HEK293T (cell line): ENCODE data around the gene SLITRK6.

Source experiments
- CTCF ChIA-PET: fragments of 350-600 bp; formaldehyde crosslinking; extraction: SDS; loops from one replicate; lab custom pipeline; 2021; ENCODE audit warnings: antibody characterized with exemption, inconsistent platforms; lab: Yijun Ruan, JAX
- POLR2A ChIA-PET: fragments of 350-600 bp; formaldehyde crosslinking; extraction: SDS; loops from one replicate; lab custom pipeline; 2020; ENCODE audit warnings: antibody characterized with exemption, inconsistent platforms; lab: Yijun Ruan, JAX
- DNase-seq: peaks from one replicate; pipeline ENCODE4 v3.0.0; 2012; ENCODE audit warnings: mixed read lengths; ENCODE audit errors: extremely low spot score
- ARNT ChIP-seq: fragments of 450-650 bp; IDR thresholded peaks from 2 replicates; pipeline ENCODE4 v1.6.1; 2017; ENCODE audit warnings: mild to moderate bottlenecking
- BHLHE40 ChIP-seq: fragments of 450-650 bp; IDR thresholded peaks from 2 replicates; pipeline ENCODE4 v1.6.1; 2016; ENCODE audit warnings: mild to moderate bottlenecking, moderate library complexity, borderline replicate concordance
- CTBP1 ChIP-seq: fragments of 450-650 bp; IDR thresholded peaks from 2 replicates; pipeline ENCODE4 v1.6.1; 2016; ENCODE audit warnings: borderline replicate concordance
- ELF4 ChIP-seq: fragments of 450-650 bp; IDR thresholded peaks from 2 replicates; pipeline ENCODE4 v1.6.1; 2017; ENCODE audit warnings: antibody characterized with exemption
- FOXA1 ChIP-seq: fragments of 450-650 bp; IDR thresholded peaks from 2 replicates; pipeline ENCODE4 v1.6.1; 2016; ENCODE audit warnings: mild to moderate bottlenecking
- FOXK2 ChIP-seq: fragments of 450-650 bp; IDR thresholded peaks from 2 replicates; pipeline ENCODE4 v1.6.1; 2016; ENCODE audit warnings: mild to moderate bottlenecking
- FOXM1 ChIP-seq: fragments of 450-650 bp; IDR thresholded peaks from 2 replicates; pipeline ENCODE4 v1.6.1; 2017; ENCODE audit warnings: mild to moderate bottlenecking, borderline replicate concordance
- HDGF ChIP-seq: fragments of 450-650 bp; IDR thresholded peaks from 2 replicates; pipeline ENCODE4 v1.6.1; 2017; ENCODE audit warnings: antibody characterized with exemption, borderline replicate concordance
- L3MBTL2 ChIP-seq: fragments of 450-650 bp; conservative IDR thresholded peaks from 2 replicates; pipeline ENCODE4 v1.6.1; 2016; ENCODE audit warnings: mild to moderate bottlenecking
- LEF1 ChIP-seq: fragments of 450-650 bp; IDR thresholded peaks from 2 replicates; pipeline ENCODE4 v1.6.1; 2017; ENCODE audit warnings: mild to moderate bottlenecking, borderline replicate concordance
- NFRKB ChIP-seq: fragments of 450-650 bp; IDR thresholded peaks from 2 replicates; pipeline ENCODE4 v1.6.1; 2016; ENCODE audit warnings: mild to moderate bottlenecking, moderate library complexity
- PKNOX1 ChIP-seq: fragments of 450-650 bp; IDR thresholded peaks from 2 replicates; pipeline ENCODE4 v1.6.1; 2016
- SP1 ChIP-seq: fragments of 450-650 bp; IDR thresholded peaks from 2 replicates; pipeline ENCODE4 v1.6.1; 2017
- SUZ12 ChIP-seq: fragments of 450-650 bp; IDR thresholded peaks from 2 replicates; pipeline ENCODE4 v1.6.1; 2016; ENCODE audit warnings: mild to moderate bottlenecking
- TARDBP ChIP-seq: fragments of 450-650 bp; IDR thresholded peaks from 2 replicates; pipeline ENCODE4 v1.6.1; 2016
- ZNF384 ChIP-seq: fragments of 450-650 bp; IDR thresholded peaks from 2 replicates; pipeline ENCODE4 v1.6.1; 2016

SLITRK6 gene

GRCh38 chr13:85799097-85799582 is at the start of gene SLITRK6:
Gene SLITRK6, minus strand, starts transcription at chr13:85799419. Its CDS starts 2,911 bp downstream, at chr13:85796508.
- DNase-seq: peak; percentile 61
- TF ChIP-seq L3MBTL2: no peak
- peak; percentile 46; the same call in 1 of the 2 replicates for TF ChIP-seq PKNOX1
- TF ChIP-seq FOXM1: no peak
- TF ChIP-seq ELF4: no peak
- no peak for TF ChIP-seq FOXA1
- CTCF ChIA-PET: interaction anchor here (0.6 kb wide), 1 partner anchor 657 kb away, joined by 3 read pairs; no protein-coding TSS in a partner anchor
- POLR2A ChIA-PET: no interaction called here

GRCh38 chr13:85847012-85847411 is 47.8 kb upstream of the SLITRK6 start:
- POLR2A ChIA-PET: no interaction called here
- no peak for TF ChIP-seq CTBP1
- TF ChIP-seq ARNT: no peak
- no peak for TF ChIP-seq FOXA1
- TF ChIP-seq ELF4: no peak
- no peak for TF ChIP-seq ZNF384
- no peak for TF ChIP-seq SUZ12
- TF ChIP-seq HDGF: no peak
- TF ChIP-seq SP1: no peak
- TF ChIP-seq TARDBP: no peak
- TF ChIP-seq NFRKB: no peak
- TF ChIP-seq L3MBTL2: no peak
- TF ChIP-seq FOXM1: no peak
- no peak for TF ChIP-seq FOXK2
- no peak for TF ChIP-seq PKNOX1
- no peak for TF ChIP-seq LEF1
- no peak for TF ChIP-seq BHLHE40
- DNase-seq: no peak
- CTCF ChIA-PET: no interaction called here

GRCh38 chr13:85841427-85841826 is 42.2 kb upstream of the SLITRK6 start:
- TF ChIP-seq FOXK2: no peak
- TF ChIP-seq HDGF: no peak
- ChIA-PET CTCF (no interaction called here), POLR2A (no interaction called here)
- DNase-seq: no peak

- CTCF ChIA-PET: interaction anchor here (0.6 to 1.3 kb wide), 2 partner anchors 31 to 1063 kb away, joined by 3 to 4 read pairs; no protein-coding TSS in a partner anchor
- DNase-seq: no peak
- POLR2A ChIA-PET: no interaction called here
- TF ChIP-seq LEF1: no peak
- TF ChIP-seq SP1: no peak
Measured at GRCh38 chr13:85833921-85834320, 34.7 kb upstream of the SLITRK6 start.

- POLR2A ChIA-PET: no interaction called here
- TF ChIP-seq BHLHE40 (no peak), FOXA1 (no peak), HDGF (no peak)
- CTCF ChIA-PET: interaction anchor here (0.6 kb wide), 1 partner anchor 162 kb away, joined by 3 read pairs; no protein-coding TSS in a partner anchor
- DNase-seq: peak; percentile 39
Measured at GRCh38 chr13:85828094-85828684, 29.0 kb upstream of the SLITRK6 start.

- POLR2A ChIA-PET: no interaction called here
- CTCF ChIA-PET: no interaction called here
- no peak for DNase-seq
- TF ChIP-seq ARNT (no peak), FOXM1 (no peak), PKNOX1 (peak; percentile 32)
Measured at GRCh38 chr13:85825454-85825853, 26.2 kb upstream of the SLITRK6 start.

GRCh38 chr13:85823832-85824231 is 24.6 kb upstream of the SLITRK6 start:
- CTCF ChIA-PET: no interaction called here
- TF ChIP-seq SP1 (no peak), PKNOX1 (no peak), TARDBP (no peak), L3MBTL2 (no peak), FOXK2 (no peak), FOXM1 (no peak), FOXA1 (no peak), LEF1 (no peak), HDGF (no peak), SUZ12 (no peak), ARNT (no peak), BHLHE40 (no peak), NFRKB (no peak), CTBP1 (no peak), ELF4 (no peak), ZNF384 (no peak)
- DNase-seq: no peak
- POLR2A ChIA-PET: no interaction called here
